ENCODE results near the gene FXR2.

The FXR2 gene

DNA sequence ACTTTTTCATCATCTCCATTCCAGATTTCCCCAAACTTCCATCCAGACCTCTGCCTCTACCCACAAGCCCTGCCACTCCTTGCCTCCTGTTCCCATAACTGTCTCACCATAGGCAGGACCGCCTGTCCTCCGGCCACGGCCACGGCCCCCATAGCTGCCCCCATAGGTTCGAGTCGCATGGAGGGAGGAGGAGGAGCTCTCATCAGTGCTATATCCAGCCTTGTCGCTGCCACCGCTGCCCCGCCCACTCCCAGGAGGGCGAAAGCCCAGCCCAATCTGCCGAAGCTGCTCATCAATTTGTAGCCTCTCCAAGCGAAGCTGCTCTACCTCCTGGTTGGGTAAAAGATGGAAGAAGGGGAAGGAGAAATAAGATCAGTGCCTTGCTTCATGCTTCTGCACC, 21.4 kb downstream of the FXR2 start:
- Histone ChIP-seq H3K9me3 (ENCODE audit: insufficient read depth, low read length) (no peaks in the 10 kb centered on the region), H3K4me3 (ENCODE audit: insufficient read depth, low read length, poor library complexity, severe bottlenecking) (no peak overlapping the region), H4K20me1 (ENCODE audit: low read depth, low read length) (no peaks in the 10 kb centered on the region), H3K36me3 (ENCODE audit: low read length) (peaks cover 11% of the 10 kb centered on the region; the same call in 1 of the 2 replicates), H3K27me3 (ENCODE audit: low read length) (no peaks in the 10 kb centered on the region), H3K79me2 (ENCODE audit: insufficient read depth, low read length) (no peaks in the 10 kb centered on the region), H3K9ac (ENCODE audit: low read length) (no peak overlapping the region), H2AFZ (ENCODE audit: low read depth, low read length, severe bottlenecking) (no peak overlapping the region), H3F3A (ENCODE audit: insufficient read depth) (no peaks in the 10 kb centered on the region), H3K27ac (ENCODE audit: low read depth, low read length) (no peak overlapping the region), H3K9me2 (replicated peaks; ENCODE audit: insufficient read depth, low read length) (no peaks in the 10 kb centered on the region), H3K4me2 (ENCODE audit: low read depth, low read length, poor library complexity, severe bottlenecking) (no peak overlapping the region)
- TF ChIP-seq, protein P1, sequence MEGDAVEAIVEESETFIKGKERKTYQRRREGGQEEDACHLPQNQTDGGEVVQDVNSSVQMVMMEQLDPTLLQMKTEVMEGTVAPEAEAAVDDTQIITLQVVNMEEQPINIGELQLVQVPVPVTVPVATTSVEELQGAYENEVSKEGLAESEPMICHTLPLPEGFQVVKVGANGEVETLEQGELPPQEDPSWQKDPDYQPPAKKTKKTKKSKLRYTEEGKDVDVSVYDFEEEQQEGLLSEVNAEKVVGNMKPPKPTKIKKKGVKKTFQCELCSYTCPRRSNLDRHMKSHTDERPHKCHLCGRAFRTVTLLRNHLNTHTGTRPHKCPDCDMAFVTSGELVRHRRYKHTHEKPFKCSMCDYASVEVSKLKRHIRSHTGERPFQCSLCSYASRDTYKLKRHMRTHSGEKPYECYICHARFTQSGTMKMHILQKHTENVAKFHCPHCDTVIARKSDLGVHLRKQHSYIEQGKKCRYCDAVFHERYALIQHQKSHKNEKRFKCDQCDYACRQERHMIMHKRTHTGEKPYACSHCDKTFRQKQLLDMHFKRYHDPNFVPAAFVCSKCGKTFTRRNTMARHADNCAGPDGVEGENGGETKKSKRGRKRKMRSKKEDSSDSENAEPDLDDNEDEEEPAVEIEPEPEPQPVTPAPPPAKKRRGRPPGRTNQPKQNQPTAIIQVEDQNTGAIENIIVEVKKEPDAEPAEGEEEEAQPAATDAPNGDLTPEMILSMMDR (IDR thresholded peaks at IDR 0.05; ENCODE audit: insufficient read depth, low read length, poor library complexity, severe bottlenecking), result no peak
- no peak for TF ChIP-seq EZH2phosphoT487 (conservative IDR thresholded peaks at IDR 0.05; ENCODE audit: low read length)

DNA sequence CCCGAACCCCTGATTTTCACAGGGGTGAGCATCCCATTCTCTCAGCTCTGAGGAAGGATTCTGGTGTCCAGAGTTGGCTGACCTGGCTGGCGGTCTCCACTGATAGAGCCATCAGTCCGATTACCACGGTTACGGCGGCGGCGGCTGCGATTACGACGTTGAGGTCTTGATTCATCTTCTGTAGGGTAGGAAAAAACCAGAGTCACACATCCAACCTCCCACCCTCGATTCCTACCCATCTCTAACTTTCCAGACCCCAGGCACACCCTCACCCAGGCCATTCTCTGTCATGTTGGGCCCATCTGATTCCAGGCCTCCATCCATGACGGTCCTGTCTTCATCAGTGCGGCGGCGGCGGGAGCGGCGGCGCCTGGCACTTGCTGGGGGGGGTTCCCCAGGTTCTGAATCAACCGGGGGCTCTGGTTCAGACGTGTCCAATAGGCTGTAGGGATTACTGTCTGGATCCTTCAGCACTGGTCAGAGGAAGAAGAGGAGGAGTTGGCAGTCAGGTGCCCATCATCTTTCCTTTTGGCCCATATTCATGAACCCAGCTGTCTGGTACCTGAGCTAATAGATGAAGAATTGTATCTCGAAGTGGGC, 22.2 kb downstream of the FXR2 start:
- Histone ChIP-seq H3K9me2 (replicated peaks; ENCODE audit: insufficient read depth, low read length) (no peaks in the 10 kb centered on the region), H3K4me2 (ENCODE audit: low read depth, low read length, poor library complexity, severe bottlenecking) (no peak overlapping the region), H3K36me3 (ENCODE audit: low read length) (peaks cover 11% of the 10 kb centered on the region; the same call in 1 of the 2 replicates), H3K9me3 (ENCODE audit: insufficient read depth, low read length) (no peaks in the 10 kb centered on the region), H3K27me3 (ENCODE audit: low read length) (no peaks in the 10 kb centered on the region), H3F3A (ENCODE audit: insufficient read depth) (no peaks in the 10 kb centered on the region), H2AFZ (ENCODE audit: low read depth, low read length, severe bottlenecking) (no peak overlapping the region), H3K4me3 (ENCODE audit: insufficient read depth, low read length, poor library complexity, severe bottlenecking) (no peak overlapping the region), H3K9ac (ENCODE audit: low read length) (no peak overlapping the region), H3K27ac (ENCODE audit: low read depth, low read length) (no peak overlapping the region), H4K20me1 (ENCODE audit: low read depth, low read length) (no peaks in the 10 kb centered on the region), H3K79me2 (ENCODE audit: insufficient read depth, low read length) (no peaks in the 10 kb centered on the region)
- TF ChIP-seq, protein P1 (IDR thresholded peaks at IDR 0.05; ENCODE audit: insufficient read depth, low read length, poor library complexity, severe bottlenecking), result no peak
- TF ChIP-seq EZH2phosphoT487 (conservative IDR thresholded peaks at IDR 0.05; ENCODE audit: low read length), result no peak

DNA sequence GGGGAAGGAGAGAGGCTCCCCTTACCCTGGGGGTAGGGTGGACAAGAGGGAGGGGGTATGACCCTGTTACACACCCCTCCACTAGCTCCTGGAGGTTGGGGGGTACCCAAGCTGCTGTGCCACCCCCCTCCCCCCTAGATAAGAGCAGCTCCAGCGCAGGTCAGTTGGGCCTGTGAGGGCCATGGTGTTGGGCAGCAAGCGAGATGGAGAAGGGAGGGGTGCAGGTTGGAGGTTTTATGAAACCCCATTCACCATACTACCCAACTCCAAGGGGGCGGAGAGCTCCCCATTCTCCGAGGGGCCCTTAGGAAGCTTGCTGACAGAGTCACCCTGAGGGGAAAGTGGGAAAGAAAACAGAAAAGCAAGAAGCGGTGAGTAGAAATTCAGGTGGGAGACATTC, 23.1 kb downstream of the FXR2 start:
- H3K4me3 ChIP-seq (ENCODE audit: insufficient read depth, low read length, poor library complexity, severe bottlenecking), result no peak overlapping the region
- no peaks in the 10 kb centered on the region for H3K9me3 ChIP-seq (ENCODE audit: insufficient read depth, low read length)
- no peak overlapping the region for H3K4me2 ChIP-seq (ENCODE audit: low read depth, low read length, poor library complexity, severe bottlenecking)
- peaks cover 11% of the 10 kb centered on the region; the same call in 1 of the 2 replicates for H3K36me3 ChIP-seq (ENCODE audit: low read length)
- no peak overlapping the region for H3K27ac ChIP-seq (ENCODE audit: low read depth, low read length)
- no peak overlapping the region for H2AFZ ChIP-seq (ENCODE audit: low read depth, low read length, severe bottlenecking)
- no peaks in the 10 kb centered on the region for H4K20me1 ChIP-seq (ENCODE audit: low read depth, low read length)
- no peak overlapping the region for H3K9ac ChIP-seq (ENCODE audit: low read length)
- no peak for TF ChIP-seq EZH2phosphoT487 (conservative IDR thresholded peaks at IDR 0.05; ENCODE audit: low read length)
- no peaks in the 10 kb centered on the region for H3F3A ChIP-seq (ENCODE audit: insufficient read depth)
- H3K9me2 ChIP-seq (replicated peaks; ENCODE audit: insufficient read depth, low read length), result no peaks in the 10 kb centered on the region
- H3K27me3 ChIP-seq (ENCODE audit: low read length), result no peaks in the 10 kb centered on the region
- no peaks in the 10 kb centered on the region; the same call in 1 of the 2 replicates for H3K79me2 ChIP-seq (ENCODE audit: insufficient read depth, low read length)

DNA sequence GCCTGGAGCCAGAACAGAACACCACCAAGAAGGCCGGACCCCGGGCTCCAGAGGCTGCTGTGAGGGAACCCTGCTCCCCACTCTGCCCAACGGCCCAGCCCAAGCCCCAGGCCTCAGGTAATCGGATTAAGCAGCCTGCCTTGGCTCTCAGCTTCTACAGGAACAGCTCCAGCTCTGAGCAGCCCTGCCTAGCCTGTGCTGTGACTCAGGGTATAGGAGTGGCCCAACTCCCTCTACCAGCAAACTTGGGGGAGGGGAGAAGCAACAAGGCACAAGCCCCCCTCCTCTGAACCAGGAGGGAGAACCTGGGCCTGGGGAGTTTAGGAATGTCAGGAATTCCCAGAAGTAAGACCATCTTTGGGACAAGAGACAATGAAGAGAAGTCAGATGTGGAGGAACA, 24.0 kb downstream of the FXR2 start:
- Histone ChIP-seq H3K27me3 (ENCODE audit: low read length) (no peaks in the 10 kb centered on the region), H4K20me1 (ENCODE audit: low read depth, low read length) (no peaks in the 10 kb centered on the region), H3K9ac (ENCODE audit: low read length) (no peak overlapping the region), H3K36me3 (ENCODE audit: low read length) (peaks cover 11% of the 10 kb centered on the region; the same call in 1 of the 2 replicates), H3F3A (ENCODE audit: insufficient read depth) (no peaks in the 10 kb centered on the region), H3K9me2 (replicated peaks; ENCODE audit: insufficient read depth, low read length) (no peaks in the 10 kb centered on the region), H2AFZ (ENCODE audit: low read depth, low read length, severe bottlenecking) (no peak overlapping the region), H3K4me3 (ENCODE audit: insufficient read depth, low read length, poor library complexity, severe bottlenecking) (no peak overlapping the region), H3K79me2 (ENCODE audit: insufficient read depth, low read length) (peaks cover 4% of the 10 kb centered on the region; the same call in 1 of the 2 replicates), H3K27ac (ENCODE audit: low read depth, low read length) (no peak overlapping the region), H3K4me2 (ENCODE audit: low read depth, low read length, poor library complexity, severe bottlenecking) (no peak overlapping the region), H3K9me3 (ENCODE audit: insufficient read depth, low read length) (no peaks in the 10 kb centered on the region)
- TF ChIP-seq, protein P1 (IDR thresholded peaks at IDR 0.05; ENCODE audit: insufficient read depth, low read length, poor library complexity, severe bottlenecking), result no peak
- no peak for TF ChIP-seq EZH2phosphoT487 (conservative IDR thresholded peaks at IDR 0.05; ENCODE audit: low read length)
